Measurements from ENCODE around the gene SEPTIN1.
A peak's percentile ranks its signal among the peaks of the same experiment; 100 is the strongest.
"Not testable (repeated sequence)": the region's sequence is repeated elsewhere in the genome, so short reads cannot be mapped to it uniquely, and the experiment has no call there.

The SEPTIN1 gene

DNA sequence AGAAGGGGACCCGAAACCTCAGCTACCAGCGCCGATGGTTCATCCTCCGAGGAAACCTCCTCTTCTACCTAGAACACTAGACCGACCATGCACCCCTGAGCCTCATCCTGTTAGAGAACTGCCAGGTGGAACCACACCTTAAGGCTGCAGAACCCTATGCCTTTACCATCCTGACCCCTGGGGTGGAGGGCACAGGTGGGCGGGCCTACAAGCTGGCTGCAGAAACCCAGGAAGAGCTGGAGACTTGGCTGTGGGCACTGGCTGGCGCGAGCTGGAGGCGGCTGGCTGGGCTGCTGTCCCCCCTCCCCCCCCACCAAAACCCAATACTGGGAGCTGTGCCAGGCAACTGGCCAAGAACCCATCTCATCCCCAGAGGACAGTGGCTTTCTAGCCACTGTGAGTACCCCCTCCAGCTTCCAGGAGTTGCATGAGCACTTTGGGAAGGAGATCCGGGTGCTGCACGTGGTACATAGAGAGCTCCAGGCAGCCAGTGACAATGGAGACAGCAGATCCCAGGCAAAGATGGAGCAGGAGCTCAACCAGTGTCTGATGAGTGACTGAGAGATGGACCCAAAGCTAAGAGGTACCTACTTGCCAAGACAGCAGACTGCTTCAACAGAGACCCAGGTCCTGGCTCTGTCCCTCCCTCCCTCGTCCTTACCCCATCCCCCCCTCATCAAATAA is 25.8 kb downstream of the SEPTIN1 start:
- peak; percentile 32 for DNase-seq

DNA sequence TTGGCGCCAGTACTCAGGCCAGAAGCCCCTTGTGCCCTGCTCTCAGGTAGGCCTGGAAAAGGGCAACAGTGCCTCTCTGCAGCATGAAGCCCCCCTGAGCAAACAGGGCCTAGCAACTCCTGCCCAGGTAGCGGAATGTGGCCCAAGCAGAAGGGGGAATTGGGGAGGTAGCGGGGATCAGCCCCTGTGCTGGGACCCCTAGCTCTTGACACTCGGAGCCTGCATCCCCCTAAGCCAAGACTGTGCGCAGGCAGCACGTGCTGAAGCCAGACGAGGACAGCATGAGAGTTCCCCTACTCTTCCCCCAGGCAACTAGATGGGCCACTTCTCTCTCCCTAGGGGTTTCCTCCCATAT is 26.4 kb downstream of the SEPTIN1 start:
- no peak for DNase-seq

DNA sequence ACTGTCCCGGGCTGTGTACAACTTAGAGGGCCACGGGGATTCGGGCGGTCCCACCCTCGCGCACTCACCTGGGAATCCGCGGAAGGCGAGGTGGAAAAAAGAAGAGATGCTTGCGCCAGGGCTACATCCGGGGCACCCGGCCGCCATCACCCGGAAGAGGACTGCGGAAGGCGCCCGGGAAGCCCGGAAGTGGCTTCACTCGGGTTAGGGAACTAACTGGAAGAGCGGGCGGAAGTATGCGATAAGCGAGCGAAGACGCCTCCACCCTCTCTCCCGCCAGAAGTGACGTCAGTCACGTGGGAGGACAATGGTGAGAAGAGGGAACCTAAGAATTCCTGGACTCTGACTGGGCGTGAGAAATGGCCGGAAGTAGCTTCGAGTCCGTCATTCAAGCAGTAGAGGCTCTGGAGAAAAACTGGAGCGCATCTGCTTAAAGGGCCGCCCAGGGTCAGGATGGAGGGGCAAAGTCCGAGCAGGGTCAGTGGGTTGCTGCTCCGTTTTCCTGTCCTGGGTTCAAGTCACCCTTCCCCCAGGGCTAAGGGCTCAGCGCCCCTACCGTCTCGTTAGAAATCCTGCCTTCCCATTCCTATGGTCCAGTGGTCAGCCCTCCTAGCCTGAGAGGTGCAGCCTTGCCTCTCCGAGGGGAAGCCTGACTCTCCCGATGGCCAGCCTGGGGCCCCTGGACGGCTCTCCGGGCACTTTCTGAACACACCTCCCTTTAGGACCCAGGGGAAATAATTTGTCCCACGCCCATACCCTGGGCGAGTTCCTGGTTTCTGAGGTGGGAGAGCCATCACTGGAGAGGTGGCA is 27.0 kb downstream of the SEPTIN1 start, which contains the start of gene CD2BP2:
TSS of gene CD2BP2 (minus strand) at position 165 of the 810 bp plus-strand sequence. CDS start 627 bp downstream, outside the sequence.
- DNase-seq, result peak; percentile 99

DNA sequence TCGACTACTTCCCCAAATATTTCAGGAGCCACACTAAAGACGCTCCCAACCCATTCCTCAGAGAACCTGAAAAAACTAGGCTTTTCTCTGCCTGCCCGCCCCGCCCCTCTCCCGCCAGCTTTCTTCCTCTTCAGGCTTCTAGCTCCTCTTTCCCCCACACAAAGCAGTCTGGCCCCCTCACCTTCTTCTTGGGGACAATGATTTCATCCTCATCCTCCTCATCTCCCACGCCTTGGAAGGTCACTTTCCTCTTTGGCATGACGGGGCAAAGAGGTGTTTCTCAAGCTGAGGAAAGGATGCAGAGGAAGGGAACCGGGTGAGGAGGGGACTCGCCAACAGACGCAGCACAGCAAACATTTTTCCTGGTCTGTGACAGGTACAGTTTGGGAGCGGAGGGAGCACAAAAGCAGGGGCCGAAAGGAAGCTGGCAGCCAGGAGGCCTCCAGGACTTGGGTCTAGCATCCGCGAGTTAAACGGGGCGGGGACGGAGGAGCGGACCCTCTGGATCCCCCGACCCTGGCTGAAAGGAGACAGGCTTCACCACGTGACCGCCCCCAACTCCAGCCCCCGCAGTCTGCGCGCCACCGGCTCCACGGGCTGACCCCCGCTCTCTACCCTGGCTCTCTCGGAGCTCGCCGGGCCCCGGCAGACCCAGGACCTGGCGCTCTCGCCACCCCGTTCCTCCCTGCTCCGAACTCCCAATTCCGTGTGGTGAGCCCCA is 27.8 kb downstream of the SEPTIN1 start:
- no peak for DNase-seq

DNA sequence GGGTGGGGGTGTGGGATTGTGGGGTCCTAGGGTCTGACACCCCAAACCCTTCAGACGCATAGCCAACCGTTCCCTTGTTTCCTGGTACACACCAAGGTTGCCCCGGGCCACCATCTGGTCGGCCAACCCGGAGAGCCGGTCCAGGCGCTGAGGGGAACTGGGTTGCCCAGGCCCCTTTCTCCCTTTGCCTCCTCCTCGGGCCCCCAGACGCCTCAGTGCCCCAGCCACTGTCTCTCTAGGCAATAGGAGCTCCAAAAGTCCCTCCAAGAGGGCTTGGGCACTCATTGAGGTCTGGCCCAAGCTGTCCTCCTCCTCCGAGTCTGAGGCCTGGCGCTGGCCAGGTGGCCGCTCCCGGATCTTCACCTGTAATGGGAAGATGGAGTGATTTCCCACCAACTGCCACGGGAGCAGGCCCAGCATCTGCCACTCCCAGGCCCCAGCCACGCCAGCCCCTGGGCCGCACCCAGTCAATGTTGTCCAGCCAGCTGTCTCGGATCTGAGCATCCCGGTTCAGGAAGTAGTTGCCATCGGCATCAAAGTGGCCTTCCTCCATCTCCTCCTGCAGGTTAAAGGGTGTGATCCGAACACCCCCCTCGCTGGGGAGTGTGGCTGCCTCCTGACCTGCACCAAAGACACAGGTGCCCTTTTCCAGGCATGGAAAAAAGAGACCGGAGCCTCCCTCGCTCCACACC is 28.8 kb downstream of the SEPTIN1 start:
- DNase-seq, result no peak

DNA sequence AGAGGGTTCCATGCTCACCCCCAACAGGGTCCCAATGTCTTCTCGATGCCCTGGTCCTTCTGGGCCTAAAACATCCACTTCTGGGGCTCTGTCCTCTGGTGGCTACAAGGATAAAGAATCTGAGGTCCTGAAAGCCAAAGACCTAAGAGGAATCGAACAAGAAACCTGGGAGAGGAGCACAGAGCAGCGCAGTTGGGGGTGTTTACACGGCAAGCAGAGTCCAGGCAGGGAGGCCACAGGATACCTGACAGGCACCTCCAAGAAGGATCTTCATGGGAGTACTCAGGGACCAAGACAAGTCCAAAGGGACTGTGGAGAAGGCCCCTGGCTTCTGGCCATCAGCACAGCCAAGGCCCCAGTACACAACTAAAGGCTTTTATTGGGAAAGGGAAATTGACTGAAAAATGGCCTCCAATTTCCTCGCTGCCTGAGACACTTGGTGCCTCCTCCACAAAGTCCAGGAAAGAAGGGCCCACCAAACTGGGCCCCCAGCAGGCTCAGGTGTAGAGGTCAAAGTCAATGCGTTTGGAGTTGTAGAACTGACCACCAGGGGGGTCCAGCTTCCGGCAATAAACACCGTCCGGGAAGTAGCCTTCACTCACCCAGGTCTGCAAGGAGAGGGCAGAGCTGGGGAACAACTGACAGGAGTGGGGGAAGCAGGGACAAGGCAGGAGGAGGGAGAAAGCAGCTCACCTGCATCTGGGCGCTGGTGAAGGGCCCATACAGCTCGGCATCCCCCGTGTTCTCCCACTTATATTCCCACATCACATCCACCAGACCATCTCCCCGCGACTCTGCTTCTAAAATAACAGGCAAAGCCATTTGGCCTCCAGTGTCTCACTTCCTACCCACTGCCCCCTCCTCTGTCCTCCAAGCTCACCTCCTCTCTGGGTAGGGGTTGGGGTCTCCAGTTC is 29.6 kb downstream of the SEPTIN1 start:
- no peak for DNase-seq

DNA sequence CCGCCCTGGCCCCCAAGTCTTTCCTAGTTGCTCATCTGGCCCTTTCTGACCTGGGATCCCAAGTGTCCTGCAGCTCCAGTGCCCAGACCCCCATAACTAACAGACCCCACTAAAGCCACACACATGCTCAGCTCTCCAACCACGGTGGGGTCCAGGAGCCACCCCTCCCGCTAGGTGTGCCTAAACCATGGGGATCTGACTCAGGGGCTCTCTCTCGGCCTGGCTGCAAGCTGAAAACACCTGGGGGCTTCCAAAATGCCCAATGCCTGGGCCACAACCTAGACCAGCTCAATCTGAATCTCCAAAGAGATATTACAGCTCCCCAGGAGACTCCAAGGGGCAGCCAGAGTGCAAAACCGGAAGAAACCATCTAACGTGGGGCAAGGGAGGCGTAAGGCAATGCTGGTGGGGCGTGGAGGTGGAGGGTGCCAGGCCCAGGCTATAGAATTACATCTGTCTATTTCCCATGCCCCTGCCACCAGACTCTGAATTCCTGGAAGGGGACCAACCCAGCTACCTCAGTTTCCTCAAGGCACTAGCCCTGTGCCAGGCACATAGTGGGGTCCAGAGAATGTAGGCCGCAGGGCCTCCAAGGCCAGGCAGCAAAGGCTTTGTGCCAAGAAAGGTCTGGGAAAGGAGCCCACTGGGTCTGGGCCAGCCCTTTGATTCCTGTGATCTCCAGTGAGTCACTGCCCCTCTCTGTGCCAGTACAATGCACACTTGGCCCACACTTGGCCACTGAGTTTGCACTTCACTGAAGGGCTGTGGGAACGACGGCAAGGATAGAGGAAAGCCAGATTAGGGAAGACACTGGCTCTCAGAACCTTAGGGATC is 30.6 kb downstream of the SEPTIN1 start:
- no peak for DNase-seq

DNA sequence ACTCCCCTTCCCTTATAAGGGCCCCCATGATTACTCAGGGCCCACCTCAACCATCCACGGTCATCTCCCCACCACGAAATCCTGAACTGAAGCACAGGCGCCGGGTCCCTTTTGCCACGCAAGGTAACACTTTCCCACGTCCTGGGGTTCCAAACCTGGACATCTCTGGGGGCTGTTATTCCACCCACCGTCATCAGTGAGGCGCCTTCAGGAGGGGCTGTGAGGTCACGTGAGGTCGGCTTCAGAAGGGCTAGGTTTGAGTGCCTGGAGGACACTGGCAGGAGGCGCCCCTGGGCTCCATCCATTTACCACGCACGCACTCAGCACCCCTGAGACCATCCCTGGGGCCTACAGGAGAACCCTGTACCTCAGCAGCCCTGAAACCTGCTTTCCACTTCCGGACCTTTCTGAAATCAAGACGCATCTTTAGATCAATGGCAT is 31.3 kb downstream of the SEPTIN1 start:
- DNase-seq, result no peak

DNA sequence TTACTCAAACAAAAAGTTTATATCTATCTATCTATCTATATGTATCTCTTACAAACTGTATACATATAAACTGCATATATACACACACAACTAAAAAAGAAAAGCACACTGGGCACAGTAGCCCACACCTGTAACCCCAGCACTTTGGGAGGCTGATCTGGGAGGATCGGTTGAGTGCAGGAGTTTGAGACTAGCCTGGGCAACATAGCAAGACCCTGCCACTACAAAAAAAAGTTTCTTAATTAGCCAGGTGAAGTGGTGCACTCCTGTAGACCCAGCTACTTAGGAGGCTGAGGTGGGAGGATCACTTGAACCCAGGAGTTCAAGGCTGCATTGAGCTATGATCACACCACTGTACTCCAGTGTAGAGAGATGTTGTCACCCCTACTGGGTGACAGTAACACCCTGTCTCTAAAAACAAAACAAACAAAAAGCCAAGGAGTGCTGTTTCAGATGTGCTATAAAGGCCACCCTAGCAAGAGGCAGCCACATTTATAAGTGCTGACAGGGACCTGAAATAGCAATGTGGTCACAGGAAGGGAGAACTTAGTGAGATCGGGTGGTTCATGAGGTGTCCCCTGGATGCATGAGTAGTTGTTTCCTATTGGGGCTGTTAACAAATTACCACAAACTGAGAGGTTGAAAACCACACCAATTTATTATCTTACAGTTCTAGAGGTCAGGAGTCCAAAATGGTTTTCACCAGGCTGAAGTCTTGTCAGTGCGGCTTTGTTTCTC is 32.1 kb downstream of the SEPTIN1 start:
- no peak for DNase-seq

DNA sequence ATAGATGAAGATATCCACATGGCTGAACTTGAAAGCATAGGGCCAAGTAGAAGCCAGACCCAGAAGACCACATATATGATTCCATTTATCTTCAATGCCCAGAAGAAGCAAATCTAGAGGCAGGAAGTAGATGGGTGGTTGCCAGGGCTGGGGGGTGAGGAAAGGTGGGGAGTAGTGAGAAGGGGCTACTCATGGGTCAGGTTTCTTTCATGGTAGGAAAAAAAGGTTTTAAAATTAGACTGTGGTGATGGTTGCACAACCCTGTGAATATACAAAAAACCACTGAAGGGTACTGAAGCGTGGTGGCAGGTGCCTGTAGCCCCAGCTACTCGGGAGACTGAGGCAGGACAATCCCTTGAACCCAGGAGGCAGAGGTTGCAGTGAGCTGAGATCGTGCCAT is 32.7 kb downstream of the SEPTIN1 start:
- DNase-seq, result no peak

DNA sequence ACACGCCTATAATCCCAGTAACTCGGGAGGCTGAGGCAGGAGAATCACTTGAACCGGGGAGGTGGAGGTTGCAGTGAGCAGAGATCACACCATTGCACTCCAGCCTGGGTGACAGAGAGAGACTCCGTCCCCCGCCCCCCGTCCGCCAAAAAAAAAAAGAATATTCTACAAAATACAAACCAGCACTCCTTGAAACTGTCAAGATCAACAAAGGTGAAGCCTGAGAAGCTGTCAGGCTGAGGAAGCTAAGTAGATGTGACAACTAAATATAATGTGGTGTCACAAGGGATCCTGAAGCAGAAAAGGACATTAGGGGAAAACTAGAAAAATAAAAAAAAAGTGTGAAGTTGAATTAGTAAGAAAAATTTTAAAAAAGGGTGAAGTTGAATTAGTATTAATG is 33.4 kb downstream of the SEPTIN1 start:
- no peak for DNase-seq

DNA sequence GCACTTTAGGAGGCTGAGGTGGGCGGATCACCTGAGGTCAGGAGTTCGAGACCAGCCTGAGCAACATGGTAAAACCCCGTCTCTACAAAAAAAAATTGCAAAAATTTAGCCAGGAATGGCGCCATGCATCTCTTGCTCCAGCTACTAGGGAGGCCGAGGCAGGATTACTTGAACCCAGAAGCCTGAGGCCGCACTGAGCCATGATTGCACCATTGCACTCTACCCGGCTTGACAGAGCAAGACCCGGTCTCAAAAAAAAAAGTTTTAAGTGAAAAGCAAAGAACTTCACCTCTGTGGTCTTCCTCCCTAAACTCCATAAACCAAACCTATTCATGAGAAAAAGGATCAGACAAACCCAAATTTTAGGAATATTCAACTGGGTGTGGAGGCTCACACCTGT is 34.2 kb downstream of the SEPTIN1 start:
- no peak for DNase-seq

DNA sequence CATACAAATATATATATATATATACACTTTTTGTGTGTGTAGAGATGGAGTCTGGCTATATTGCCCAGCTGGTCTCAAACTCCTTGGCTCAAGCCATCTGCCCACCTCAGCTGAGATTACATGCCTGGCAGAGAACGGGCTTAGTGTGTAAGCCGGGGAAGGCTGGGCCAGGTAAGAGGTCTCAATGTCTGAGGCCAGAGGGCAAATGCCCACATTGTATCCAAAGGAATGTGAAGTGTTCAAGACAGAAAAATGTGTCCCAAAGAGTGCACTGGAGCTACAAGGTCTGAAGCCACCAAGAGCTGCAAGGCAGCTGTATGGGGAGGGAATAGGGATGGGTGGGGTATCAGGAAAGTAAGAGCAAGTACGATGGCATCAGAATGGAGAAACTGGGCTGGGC is 36.1 kb downstream of the SEPTIN1 start:
- no peak for DNase-seq

DNA sequence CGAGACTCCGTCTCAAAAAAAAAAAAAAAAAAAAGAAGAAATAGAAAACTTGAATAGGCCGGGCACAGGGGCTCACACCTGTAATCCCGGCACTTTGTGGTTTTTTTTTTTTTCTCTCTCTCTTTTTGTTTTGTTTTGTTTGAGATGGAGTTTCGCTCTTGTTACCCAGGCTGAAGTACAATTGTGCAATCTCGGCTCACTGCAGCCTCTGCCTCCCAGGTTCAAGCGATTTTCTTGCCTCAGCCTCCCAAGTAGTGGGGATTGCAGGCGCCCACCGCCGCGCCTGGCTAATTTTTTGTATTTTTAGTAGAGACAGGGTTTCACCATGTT is 38.9 kb downstream of the SEPTIN1 start:
- DNase-seq, result not testable (repeated sequence)

DNA sequence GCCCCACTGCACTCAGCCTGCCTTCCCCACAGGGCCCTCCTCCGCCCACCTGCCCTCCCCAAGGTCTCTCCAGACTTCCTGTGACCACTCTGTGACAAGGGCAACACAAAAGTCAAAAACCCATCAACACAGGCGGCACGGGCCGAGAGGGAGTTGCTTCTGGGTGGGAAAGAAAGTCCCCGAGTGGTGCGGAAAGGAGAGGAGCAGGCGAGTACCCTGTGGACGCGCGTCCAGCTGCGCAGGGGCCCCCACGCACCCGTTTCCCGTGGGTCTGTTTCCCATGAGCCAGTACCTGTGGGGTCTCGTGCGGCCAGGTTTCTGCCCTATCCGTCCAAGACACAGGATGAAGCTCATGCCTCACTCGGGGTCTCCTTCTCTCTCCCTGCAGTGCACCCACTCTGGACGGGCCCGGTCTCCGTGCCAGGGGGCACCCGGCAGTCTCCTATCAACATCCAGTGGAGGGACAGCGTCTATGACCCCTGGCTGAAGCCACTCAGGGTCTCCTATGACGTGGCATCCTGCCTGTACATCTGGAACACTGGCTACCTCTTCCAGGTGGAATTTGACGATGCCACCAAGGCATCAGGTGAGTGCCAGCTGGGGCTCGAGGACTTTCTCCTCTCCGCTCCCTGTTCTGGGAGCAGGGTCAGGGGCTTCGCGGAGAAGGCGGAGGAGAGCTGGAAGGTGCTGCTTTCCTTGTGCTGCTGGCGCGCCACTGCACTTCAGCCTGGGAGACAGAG is 39.4 kb downstream of the SEPTIN1 start:
- DNase-seq, result no peak

DNA sequence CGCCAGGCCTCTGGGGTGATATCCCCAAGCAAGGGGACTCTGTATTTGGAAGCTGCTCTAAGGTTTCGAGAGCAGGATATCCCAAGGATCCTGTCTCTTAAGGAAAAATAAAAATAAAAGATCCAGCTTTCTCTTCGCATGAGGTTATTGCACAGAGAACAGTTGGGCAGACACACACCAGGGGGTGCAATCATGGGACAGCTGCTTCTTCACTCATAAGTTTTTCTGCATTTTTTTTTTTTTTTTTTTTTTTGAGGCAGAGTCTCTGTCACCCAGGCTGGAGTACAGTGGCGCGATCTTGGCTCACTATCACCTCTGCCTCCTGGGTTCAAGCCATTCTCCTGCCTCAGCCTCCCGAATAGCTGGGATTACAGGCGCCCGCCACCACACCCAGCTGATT is 40.4 kb downstream of the SEPTIN1 start:
- not testable (repeated sequence) for DNase-seq

DNA sequence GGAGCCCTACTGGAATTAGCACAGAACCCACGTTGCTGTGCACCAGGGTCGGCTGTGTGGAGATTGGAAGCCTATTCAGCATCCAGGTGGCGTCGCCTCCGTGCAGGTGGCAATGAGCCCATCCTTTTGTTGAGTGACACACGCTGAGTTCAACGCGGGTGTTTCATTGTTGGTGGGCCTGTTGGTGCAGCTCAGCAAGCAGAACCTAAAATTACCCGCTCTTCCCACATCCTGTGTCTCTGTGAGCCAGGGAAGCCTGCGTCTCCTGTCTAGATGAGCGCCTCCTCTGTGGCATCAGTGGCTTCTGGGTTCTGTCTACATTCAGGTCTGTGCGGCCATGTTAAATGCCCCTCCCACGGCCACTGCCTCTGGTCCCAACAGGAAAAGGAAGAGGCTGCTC is 41.7 kb downstream of the SEPTIN1 start:
- no peak for DNase-seq

DNA sequence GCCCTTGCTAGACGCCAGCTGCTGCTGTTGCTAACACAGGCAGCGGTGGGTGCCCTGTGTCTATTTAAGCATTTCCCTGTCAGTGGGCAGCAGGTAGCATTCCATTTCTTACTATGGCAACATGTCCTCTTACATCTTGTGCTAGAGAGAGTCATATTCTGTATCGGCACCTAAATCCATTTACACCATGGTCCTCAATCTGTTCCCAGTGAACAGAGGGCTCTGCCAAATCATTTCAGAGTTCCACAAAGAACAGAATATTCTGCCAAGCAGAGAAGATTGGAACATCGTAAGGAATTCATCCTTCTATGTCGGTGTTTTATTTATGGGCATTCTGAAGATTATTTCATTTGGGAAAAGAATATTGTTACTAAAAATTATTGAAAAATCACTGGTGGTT is 43.6 kb downstream of the SEPTIN1 start:
- not testable (repeated sequence) for DNase-seq

DNA sequence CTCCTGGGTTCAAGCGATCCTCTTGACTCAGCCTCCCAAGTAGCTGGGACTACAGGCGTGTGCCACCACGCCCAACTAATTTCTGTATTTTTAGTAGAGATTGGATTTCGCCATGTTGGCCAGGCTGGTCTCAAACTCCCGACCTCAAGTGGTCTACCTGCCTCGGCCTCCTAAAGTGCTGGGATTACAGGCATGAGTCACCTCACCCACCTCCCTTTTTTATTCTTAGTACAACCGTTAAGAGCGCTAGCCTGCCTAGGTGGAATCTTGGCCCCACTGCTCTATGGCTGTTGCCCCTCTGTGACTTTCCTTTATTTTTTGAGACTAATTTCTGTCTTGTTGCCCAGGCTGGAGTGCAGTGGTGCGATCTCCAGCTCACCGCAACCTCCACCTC is 44.4 kb downstream of the SEPTIN1 start:
- not testable (repeated sequence) for DNase-seq

All from SHP77 treated with DMSO at 0.1 percent for 48 hours (cell line).